ENCODE results near the gene ANGPTL8.
A peak's percentile ranks its signal among the peaks of the same experiment; 100 is the strongest.

The ANGPTL8 gene

GRCh38 chr19:11199517-11199916, 39.9 kb upstream of the ANGPTL8 start:
- CTCF ChIA-PET, result no interaction called here
- H3K27me3 Mint-ChIP-seq, result peaks cover 62% of the 10 kb centered on the region
- H3K4me1 Mint-ChIP-seq, result peaks cover 21% of the 10 kb centered on the region
- no peaks in the 10 kb centered on the region for H3K9me3 Mint-ChIP-seq
- DNase-seq, result no peak
- H3K4me3 Mint-ChIP-seq, result no peak overlapping the region
- H3K27ac Mint-ChIP-seq, result no peak overlapping the region
- no peaks in the 10 kb centered on the region for H3K36me3 Mint-ChIP-seq

GRCh38 chr19:11200015-11200574, 39.3 kb upstream of the ANGPTL8 start:
- DNase-seq, result no peak
- H3K27ac Mint-ChIP-seq, result no peak overlapping the region
- H3K4me3 Mint-ChIP-seq, result no peak overlapping the region
- no peaks in the 10 kb centered on the region for H3K36me3 Mint-ChIP-seq
- CTCF ChIA-PET, result no interaction called here
- H3K27me3 Mint-ChIP-seq, result peaks cover 58% of the 10 kb centered on the region
- peaks cover 18% of the 10 kb centered on the region for H3K4me1 Mint-ChIP-seq
- no peaks in the 10 kb centered on the region for H3K9me3 Mint-ChIP-seq

DNA sequence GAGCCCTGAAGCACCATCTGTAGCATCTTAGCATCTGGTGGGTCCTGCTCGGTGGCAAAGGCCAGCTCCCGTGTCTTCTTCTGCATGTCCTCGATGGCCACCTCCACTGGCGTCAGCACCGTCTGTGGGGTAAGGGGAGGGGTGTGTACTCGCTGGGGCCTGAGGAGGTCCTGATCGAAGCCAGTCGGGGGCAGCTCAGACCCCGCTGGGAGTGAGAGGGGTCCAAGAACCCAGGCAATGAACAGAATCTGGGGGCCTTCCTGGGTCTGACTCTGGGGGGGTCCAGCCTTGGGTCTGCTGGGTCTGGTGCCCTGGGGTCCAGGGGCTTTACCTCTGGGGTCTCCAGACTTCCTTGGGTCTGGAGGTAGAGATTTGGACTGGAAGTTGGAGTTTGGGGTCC, 38.5 kb upstream of the ANGPTL8 start:
- H3K4me1 Mint-ChIP-seq, result peaks cover 11% of the 10 kb centered on the region
- no peak for DNase-seq
- H3K9me3 Mint-ChIP-seq, result no peaks in the 10 kb centered on the region
- CTCF ChIA-PET, result no interaction called here
- no peak overlapping the region for H3K4me3 Mint-ChIP-seq
- no peaks in the 10 kb centered on the region for H3K36me3 Mint-ChIP-seq
- no peak overlapping the region for H3K27ac Mint-ChIP-seq
- peaks cover 57% of the 10 kb centered on the region for H3K27me3 Mint-ChIP-seq

DNA sequence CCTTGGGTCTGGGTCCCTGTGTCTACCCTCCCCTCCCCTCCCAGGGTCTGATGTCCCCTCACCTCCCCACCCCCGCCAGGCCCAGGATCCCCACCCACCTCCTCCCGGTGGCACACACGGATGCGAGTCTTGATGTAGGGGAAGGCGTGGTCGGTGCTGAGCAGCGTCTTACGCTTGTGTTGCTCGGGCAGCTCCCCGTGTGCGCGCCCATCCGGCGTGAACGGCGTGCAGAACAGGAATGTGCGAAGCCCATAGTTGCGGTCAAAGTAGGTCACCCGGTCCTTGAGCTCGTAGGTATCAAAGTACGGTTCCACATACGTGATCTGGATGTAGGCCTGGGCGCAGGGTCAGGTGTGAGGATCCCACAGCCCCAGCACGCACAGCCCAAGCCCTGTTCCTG, 37.6 kb upstream of the ANGPTL8 start:
- Mint-ChIP-seq H3K9me3 (no peaks in the 10 kb centered on the region), H3K27ac (no peak overlapping the region), H3K4me3 (no peak overlapping the region), H3K36me3 (no peaks in the 10 kb centered on the region), H3K27me3 (peaks cover 56% of the 10 kb centered on the region), H3K4me1 (peaks cover 5% of the 10 kb centered on the region)
- DNase-seq, result no peak
- CTCF ChIA-PET, result interaction anchor here (0.6 kb wide), 1 partner anchor 45 kb away, joined by 3 read pairs; no protein-coding TSS in a partner anchor

GRCh38 chr19:11202488-11203193, 36.8 kb upstream of the ANGPTL8 start:
- H3K4me1 Mint-ChIP-seq, result peaks cover 3% of the 10 kb centered on the region
- no peak overlapping the region for H3K27ac Mint-ChIP-seq
- DNase-seq, result no peak
- H3K36me3 Mint-ChIP-seq, result no peaks in the 10 kb centered on the region
- H3K4me3 Mint-ChIP-seq, result no peak overlapping the region
- peaks cover 55% of the 10 kb centered on the region for H3K27me3 Mint-ChIP-seq
- CTCF ChIA-PET, result interaction anchor here (0.6 to 3.0 kb wide), 4 partner anchors 46 to 167 kb away, joined by 3 to 14 read pairs (median 9); no protein-coding TSS in a partner anchor
- no peaks in the 10 kb centered on the region for H3K9me3 Mint-ChIP-seq

- Mint-ChIP-seq H3K9me3 (no peaks in the 10 kb centered on the region), H3K36me3 (no peaks in the 10 kb centered on the region), H3K4me3 (no peak overlapping the region), H3K27me3 (peaks cover 49% of the 10 kb centered on the region), H3K27ac (peak overlapping the region; percentile 59), H3K4me1 (no peaks in the 10 kb centered on the region)
- CTCF ChIA-PET, result interaction anchor here (1.8 to 3.0 kb wide), 3 partner anchors 65 to 168 kb away, joined by 9 to 14 read pairs (median 9); no protein-coding TSS in a partner anchor
- peak; percentile 46 for DNase-seq
Observed at GRCh38 chr19:11203194-11204075, 36.0 kb upstream of the ANGPTL8 start.

DNA sequence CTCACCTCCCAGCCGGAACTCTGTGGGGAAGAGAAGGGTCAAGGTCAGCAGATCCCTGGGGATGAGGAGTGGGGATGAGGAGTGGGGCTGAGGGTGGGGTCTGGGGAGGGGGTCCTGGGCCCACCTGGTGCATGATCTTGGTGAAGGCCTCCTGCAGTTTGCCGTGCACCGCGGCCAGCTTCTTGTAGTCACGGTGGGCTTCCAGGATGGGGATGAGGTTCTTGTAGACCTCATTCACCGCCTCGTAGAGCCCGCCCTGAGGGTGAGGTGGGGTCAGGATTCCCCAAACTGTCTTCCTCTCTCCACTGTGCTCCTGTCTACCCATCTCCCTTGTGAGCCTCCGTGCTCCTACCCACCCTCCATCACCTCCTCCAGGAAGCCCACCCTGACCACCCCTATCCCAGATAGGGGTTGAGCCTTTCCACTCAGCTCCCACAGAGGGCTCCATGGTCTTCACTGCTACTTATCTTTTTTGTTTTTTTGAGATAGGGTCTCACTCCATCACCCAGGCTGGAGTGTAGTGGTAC, 35.3 kb upstream of the ANGPTL8 start:
- peaks cover 2% of the 10 kb centered on the region for H3K9me3 Mint-ChIP-seq
- H3K36me3 Mint-ChIP-seq, result no peaks in the 10 kb centered on the region
- H3K27ac Mint-ChIP-seq, result peak overlapping the region; percentile 59
- CTCF ChIA-PET, result interaction anchor here (0.6 to 3.0 kb wide), 6 partner anchors 15 to 267 kb away, joined by 3 to 14 read pairs (median 6); no protein-coding TSS in a partner anchor
- DNase-seq, result no peak
- H3K4me1 Mint-ChIP-seq, result no peaks in the 10 kb centered on the region
- H3K27me3 Mint-ChIP-seq, result peaks cover 42% of the 10 kb centered on the region
- H3K4me3 Mint-ChIP-seq, result no peak overlapping the region

- Mint-ChIP-seq H3K9me3 (peaks cover 5% of the 10 kb centered on the region), H3K4me3 (no peak overlapping the region), H3K4me1 (no peaks in the 10 kb centered on the region), H3K27ac (no peak overlapping the region), H3K27me3 (peaks cover 36% of the 10 kb centered on the region), H3K36me3 (no peaks in the 10 kb centered on the region)
- DNase-seq, result no peak
- CTCF ChIA-PET, result interaction anchor here (1.0 to 3.0 kb wide), 4 partner anchors 15 to 169 kb away, joined by 3 to 14 read pairs (median 6); no protein-coding TSS in a partner anchor
Observed at GRCh38 chr19:11204943-11205349, 34.5 kb upstream of the ANGPTL8 start.

GRCh38 chr19:11205939-11206570, 33.4 kb upstream of the ANGPTL8 start:
- CTCF ChIA-PET, result interaction anchor here (1.9 to 3.0 kb wide), 2 partner anchors 68 to 80 kb away, joined by 6 to 14 read pairs; no protein-coding TSS in a partner anchor
- Mint-ChIP-seq H3K36me3 (no peaks in the 10 kb centered on the region), H3K27me3 (peaks cover 31% of the 10 kb centered on the region), H3K9me3 (peaks cover 15% of the 10 kb centered on the region), H3K27ac (no peak overlapping the region), H3K4me3 (no peak overlapping the region), H3K4me1 (no peaks in the 10 kb centered on the region)
- no peak for DNase-seq

- no peaks in the 10 kb centered on the region for H3K4me1 Mint-ChIP-seq
- peaks cover 21% of the 10 kb centered on the region for H3K27me3 Mint-ChIP-seq
- CTCF ChIA-PET, result no interaction called here
- no peaks in the 10 kb centered on the region for H3K36me3 Mint-ChIP-seq
- H3K27ac Mint-ChIP-seq, result no peak overlapping the region
- no peak for DNase-seq
- no peak overlapping the region for H3K4me3 Mint-ChIP-seq
- peaks cover 17% of the 10 kb centered on the region for H3K9me3 Mint-ChIP-seq
Observed at GRCh38 chr19:11208561-11209471, 30.6 kb upstream of the ANGPTL8 start.

DNA sequence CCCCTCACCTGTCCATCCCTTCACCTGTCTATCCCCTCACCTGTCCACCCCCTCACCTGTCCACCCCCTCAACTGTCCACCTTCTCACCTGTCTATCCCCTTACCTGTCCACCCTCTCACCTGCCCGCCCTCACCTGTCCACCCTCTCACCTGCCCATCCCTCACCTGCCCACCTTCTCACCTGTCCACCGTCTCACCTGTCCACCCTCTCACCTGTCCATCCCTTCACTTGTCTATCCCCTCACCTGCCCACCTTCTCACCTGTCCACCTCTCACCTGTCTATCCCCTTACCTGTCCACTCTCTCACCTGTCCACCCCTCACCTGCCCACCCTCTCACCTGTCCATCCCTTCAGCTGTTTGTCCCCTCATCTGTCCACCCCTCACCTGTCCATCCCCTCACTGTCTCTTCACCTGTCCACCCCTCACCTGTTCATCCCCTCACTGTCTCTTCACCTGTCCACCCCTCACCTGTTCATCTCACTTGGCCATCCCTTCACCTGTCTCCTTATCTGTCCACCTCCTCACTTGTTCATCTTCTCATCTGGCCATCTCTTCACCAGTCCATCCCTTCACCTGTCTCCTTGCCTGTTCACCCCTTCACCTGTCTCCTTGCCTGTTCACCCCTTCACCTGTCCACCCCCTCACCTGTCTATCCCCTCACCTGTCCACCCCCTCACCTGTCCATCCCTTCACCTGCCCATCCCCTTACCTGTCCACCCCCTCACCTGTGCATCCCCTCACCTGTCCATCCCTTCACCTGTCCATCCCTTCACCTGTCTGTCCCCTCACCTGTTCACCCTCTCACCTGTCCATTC, 29.4 kb upstream of the ANGPTL8 start:
- Mint-ChIP-seq H3K27ac (no peak overlapping the region), H3K36me3 (no peaks in the 10 kb centered on the region), H3K4me3 (no peak overlapping the region), H3K4me1 (no peaks in the 10 kb centered on the region), H3K27me3 (peaks cover 15% of the 10 kb centered on the region), H3K9me3 (peaks cover 17% of the 10 kb centered on the region)
- CTCF ChIA-PET, result no interaction called here
- no peak for DNase-seq

- Mint-ChIP-seq H3K27me3 (peaks cover 14% of the 10 kb centered on the region), H3K27ac (no peak overlapping the region), H3K9me3 (peaks cover 17% of the 10 kb centered on the region), H3K4me3 (no peak overlapping the region), H3K4me1 (no peaks in the 10 kb centered on the region), H3K36me3 (no peaks in the 10 kb centered on the region)
- CTCF ChIA-PET, result no interaction called here
- DNase-seq, result no peak
Observed at GRCh38 chr19:11210656-11210928, 28.8 kb upstream of the ANGPTL8 start.

Data from activated naive CD4-positive, alpha-beta T cell treated with anti-CD3 and anti-CD28 coated beads, Interleukin-2, amount 10 ng/mL, durations not matched to agents 7 days and 5 days (primary cell).